Vagina (tissue), 2 donors: ENCODE measurements around the gene MRGPRD. TPM values are rescaled to one million over a fixed set of nuclear protein-coding genes. Genes with fewer than 3 reads are reported as not detected.

ENCODE experiments used
- DNase-seq, 2 donors: peaks; one replicate each; pipeline ENCODE4 v3.0.0-alpha.2; 2017; ENCODE audit errors: extremely low spot score in 2 of 2
- H3K27ac ChIP-seq: fragments of 200-600 bp; sonication (generic); one replicate; pipeline ENCODE4 v1.5.1; 2019
- H3K27me3 ChIP-seq: fragments of 200-600 bp; sonication (generic); one replicate; pipeline ENCODE4 v1.5.1; 2019
- H3K36me3 ChIP-seq, 2 donors: fragments of 200-600 bp; sonication (generic); one replicate each; pipeline ENCODE4 v1.5.1; 2017 to 2019
- H3K4me1 ChIP-seq: fragments of 200-600 bp; sonication (generic); one replicate; pipeline ENCODE4 v1.5.1; 2019
- H3K4me3 ChIP-seq, 2 donors: fragments of 200-600 bp; sonication (generic); 1 replicate in 1 of 2; 2 replicates in 1 of 2; pipeline ENCODE4 v1.5.1; 2016 to 2019
- H3K9me3 ChIP-seq: fragments of 200-600 bp; sonication (generic); one replicate; pipeline ENCODE4 v1.5.1; 2019
- POLR2A ChIP-seq, 2 donors: fragments of 450-650 bp; IDR thresholded peaks; one replicate each; pipeline ENCODE4 v1.6.1; 2017; ENCODE audit warnings: antibody characterized with exemption in 2 of 2, mild to moderate bottlenecking in 2 of 2, moderate library complexity in 2 of 2
- POLR2AphosphoS5 ChIP-seq, 2 donors: sonication (generic); formaldehyde crosslinking; IDR thresholded peaks; one replicate each; pipeline ENCODE4 v1.9.0; 2017; ENCODE audit warnings: antibody characterized with exemption in 2 of 2, mild to moderate bottlenecking in 2 of 2, low read depth in 1 of 2; ENCODE audit not compliant: insufficient read depth in 1 of 2
- intact Hi-C: fragments of 100-400 bp; cut with DNase I; formaldehyde crosslinking; loops from one replicate; pipeline ENCODE4 v1.15.1; 2023
- total RNA-seq: library from RNA; depleted of rRNA; stranded (reverse); fragments of >200 nt; gene quantifications from one replicate; pipeline ENCODE4 v1.2.3, GENCODE V29; 2016
- TF ChIP-seq, protein P1 (sequence below), 3 experiments: fragments of 450-650 bp in 2 of 3; fragments of 200-600 bp in 1 of 3; sonication (generic) in 1 of 3; IDR thresholded peaks; one replicate each; pipeline ENCODE4 v1.5.1; 2017 to 2019; ENCODE audit warnings: antibody characterized with exemption in 3 of 3, mild to moderate bottlenecking in 2 of 3, moderate library complexity in 2 of 3

Gene MRGPRD
- total RNA-seq, 1 donor from 2014 or later: not detected

DNA sequence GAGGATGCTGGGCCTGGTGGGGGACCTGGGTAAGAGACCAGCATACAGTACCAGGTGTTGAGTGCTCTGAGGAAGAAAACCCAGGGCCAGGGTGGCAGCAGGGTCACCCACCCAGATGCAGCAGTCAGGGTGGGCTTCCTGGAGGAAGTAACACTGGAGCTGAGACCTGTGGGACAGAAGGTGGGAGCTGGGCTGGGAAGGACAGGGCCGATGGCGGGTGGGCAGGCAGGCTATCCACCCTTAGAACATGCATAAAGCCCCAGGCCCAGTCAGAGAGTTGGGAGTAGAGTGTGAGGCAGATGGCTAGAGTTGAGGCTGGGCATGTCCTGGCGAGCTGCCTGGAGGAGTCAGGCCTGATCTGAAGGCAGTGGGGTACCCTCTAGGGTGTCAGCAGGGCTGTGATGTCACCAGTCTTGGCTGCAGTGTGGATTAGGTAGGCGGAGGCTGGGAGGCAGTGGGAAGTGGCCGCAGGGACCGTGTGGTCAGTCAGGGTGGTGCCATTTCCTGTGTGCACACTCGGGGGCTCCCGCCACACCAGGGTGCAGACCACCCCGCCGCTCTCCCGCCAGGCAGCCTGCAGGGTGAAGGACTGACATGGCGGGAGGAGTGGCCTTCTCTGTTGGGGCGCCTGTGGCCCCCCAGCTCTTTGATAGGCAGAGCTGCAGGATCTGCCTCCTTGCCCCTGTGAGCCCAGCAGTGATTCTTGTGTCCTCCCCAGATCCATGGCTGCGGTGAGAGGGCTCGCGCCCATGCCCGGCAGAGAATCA is 41.8 kb downstream of the MRGPRD start:
- Histone ChIP-seq H3K27ac (no peak overlapping the region), H3K27me3 (no peaks in the 10 kb centered on the region), H3K4me3 (no peak overlapping the region), H3K36me3 (peaks cover 4 to 45% of the 10 kb centered on the region in 2 donors), H3K4me1 (peaks cover 9% of the 10 kb centered on the region), H3K9me3 (no peaks in the 10 kb centered on the region)
- DNase-seq: no peak
- TF ChIP-seq POLR2A (IDR thresholded peaks at IDR 0.05) (no peak), POLR2AphosphoS5 (IDR thresholded peaks at IDR 0.05; ENCODE audit: insufficient read depth in 1 of 2, low read depth in 1 of 2) (no peak)
- TF ChIP-seq, protein P1, sequence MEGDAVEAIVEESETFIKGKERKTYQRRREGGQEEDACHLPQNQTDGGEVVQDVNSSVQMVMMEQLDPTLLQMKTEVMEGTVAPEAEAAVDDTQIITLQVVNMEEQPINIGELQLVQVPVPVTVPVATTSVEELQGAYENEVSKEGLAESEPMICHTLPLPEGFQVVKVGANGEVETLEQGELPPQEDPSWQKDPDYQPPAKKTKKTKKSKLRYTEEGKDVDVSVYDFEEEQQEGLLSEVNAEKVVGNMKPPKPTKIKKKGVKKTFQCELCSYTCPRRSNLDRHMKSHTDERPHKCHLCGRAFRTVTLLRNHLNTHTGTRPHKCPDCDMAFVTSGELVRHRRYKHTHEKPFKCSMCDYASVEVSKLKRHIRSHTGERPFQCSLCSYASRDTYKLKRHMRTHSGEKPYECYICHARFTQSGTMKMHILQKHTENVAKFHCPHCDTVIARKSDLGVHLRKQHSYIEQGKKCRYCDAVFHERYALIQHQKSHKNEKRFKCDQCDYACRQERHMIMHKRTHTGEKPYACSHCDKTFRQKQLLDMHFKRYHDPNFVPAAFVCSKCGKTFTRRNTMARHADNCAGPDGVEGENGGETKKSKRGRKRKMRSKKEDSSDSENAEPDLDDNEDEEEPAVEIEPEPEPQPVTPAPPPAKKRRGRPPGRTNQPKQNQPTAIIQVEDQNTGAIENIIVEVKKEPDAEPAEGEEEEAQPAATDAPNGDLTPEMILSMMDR (IDR thresholded peaks at IDR 0.05): no peak
- intact Hi-C loops: no loop called here

DNA sequence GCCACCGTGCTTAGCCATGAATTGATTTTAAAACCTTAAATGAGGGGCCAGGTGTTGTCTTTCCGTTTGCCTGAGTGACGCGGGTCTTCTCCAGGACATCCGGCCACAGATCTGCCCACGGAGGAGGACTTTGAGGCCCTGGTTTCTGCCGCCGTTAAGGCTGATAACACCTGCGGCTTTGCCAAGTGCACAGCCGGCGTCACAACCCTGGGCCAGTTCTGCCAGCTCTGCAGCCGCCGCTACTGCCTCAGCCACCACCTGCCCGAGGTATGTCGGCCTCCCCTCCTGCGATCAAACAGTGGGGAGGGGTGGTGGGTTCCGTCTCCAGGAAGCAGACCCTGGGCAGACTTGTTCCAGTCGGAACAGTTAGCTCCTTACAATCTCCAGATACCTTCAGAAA is 42.7 kb downstream of the MRGPRD start:
- no peaks in the 10 kb centered on the region for H3K9me3 ChIP-seq
- peaks cover 4 to 52% of the 10 kb centered on the region in 2 donors for H3K36me3 ChIP-seq
- H3K4me3 ChIP-seq: no peak overlapping the region
- intact Hi-C loops: no loop called here
- H3K4me1 ChIP-seq: peaks cover 9% of the 10 kb centered on the region
- DNase-seq: no peak
- H3K27ac ChIP-seq: no peak overlapping the region
- H3K27me3 ChIP-seq: no peaks in the 10 kb centered on the region
- TF ChIP-seq POLR2AphosphoS5 (IDR thresholded peaks at IDR 0.05; ENCODE audit: insufficient read depth in 1 of 2, low read depth in 1 of 2): no peak
- TF ChIP-seq, protein P1 (IDR thresholded peaks at IDR 0.05): no peak

DNA sequence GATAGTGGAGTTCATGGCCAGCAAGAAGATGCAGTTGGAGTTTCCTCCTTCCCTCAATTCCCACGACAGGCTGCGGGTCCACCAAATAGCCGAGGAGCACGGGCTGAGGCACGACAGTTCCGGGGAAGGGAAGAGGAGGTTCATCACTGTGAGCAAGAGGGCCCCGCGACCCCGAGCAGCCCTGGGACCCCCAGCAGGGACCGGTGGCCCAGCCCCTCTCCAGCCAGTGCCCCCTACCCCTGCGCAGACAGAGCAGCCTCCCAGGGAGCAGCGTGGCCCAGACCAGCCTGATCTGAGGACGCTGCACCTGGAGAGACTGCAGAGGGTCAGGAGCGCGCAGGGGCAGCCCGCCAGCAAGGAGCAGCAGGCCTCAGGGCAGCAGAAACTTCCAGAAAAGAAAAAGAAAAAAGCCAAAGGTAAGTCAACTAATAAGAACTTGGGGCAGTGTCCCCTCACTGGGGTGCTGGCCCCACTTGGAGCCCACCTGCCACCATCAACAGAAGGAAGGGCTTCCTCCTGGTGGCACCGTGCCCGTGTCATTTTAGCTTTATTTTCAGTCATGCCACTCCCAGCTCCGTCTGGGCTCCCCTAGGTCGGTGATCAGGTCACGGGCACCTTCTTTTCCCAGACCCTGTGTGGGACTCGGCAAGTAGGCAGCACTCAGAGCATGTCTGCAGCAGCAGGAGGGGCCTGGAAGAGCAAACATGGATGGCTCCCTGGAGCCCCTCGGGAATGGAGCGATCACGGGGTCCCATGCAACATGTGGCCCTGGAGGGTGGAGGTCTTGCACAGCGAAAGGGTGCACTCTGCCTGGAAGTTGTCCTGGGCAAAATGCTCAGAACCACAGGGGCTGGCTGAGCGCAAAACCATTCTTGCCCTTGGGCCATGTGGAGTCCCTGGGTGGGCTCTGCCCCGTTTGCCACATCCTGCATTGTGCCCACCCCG is 43.8 kb downstream of the MRGPRD start:
- H3K36me3 ChIP-seq: peaks cover 4 to 52% of the 10 kb centered on the region in 2 donors
- intact Hi-C loops: no loop called here
- no peak overlapping the region for H3K4me3 ChIP-seq
- H3K4me1 ChIP-seq: peaks cover 2% of the 10 kb centered on the region
- DNase-seq: no peak
- no peaks in the 10 kb centered on the region for H3K27me3 ChIP-seq
- TF ChIP-seq POLR2AphosphoS5 (IDR thresholded peaks at IDR 0.05; ENCODE audit: insufficient read depth in 1 of 2, low read depth in 1 of 2) (no peak), POLR2A (IDR thresholded peaks at IDR 0.05) (no peak)
- TF ChIP-seq, protein P1 (IDR thresholded peaks at IDR 0.05): no peak
- H3K27ac ChIP-seq: no peak overlapping the region
- H3K9me3 ChIP-seq: no peaks in the 10 kb centered on the region

DNA sequence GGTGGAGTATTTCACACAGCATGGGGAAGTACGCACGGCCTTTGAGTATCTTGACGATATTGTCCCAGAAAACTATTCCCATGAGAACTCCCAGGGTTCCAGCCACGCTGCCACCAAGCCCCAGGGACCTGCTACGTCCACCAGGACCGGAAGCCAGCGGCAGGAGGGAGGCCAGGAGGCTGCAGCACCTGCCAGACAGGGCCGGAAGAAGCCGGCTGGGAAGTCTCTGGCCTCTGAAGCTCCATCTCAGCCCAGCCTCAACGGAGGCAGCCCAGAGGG is 44.5 kb downstream of the MRGPRD start:
- Histone ChIP-seq H3K27me3 (no peaks in the 10 kb centered on the region), H3K4me1 (no peaks in the 10 kb centered on the region), H3K36me3 (peaks cover 4 to 52% of the 10 kb centered on the region in 2 donors), H3K4me3 (no peak overlapping the region), H3K9me3 (no peaks in the 10 kb centered on the region), H3K27ac (no peak overlapping the region)
- TF ChIP-seq, protein P1 (IDR thresholded peaks at IDR 0.05): no peak
- TF ChIP-seq POLR2AphosphoS5 (IDR thresholded peaks at IDR 0.05; ENCODE audit: insufficient read depth in 1 of 2, low read depth in 1 of 2) (no peak), POLR2A (IDR thresholded peaks at IDR 0.05) (no peak)
- DNase-seq: no peak
- intact Hi-C loops: no loop called here
